CD4-positive, alpha-beta T cell treated with Interleukin-2 at 100 ng/mL for 4 hours (primary cell): ENCODE measurements around the gene TUT1.

Experiments used
- DNase-seq: peaks from one replicate; pipeline ENCODE4 v3.0.0-alpha.2; 2020; ENCODE audit warnings: low spot score

Gene TUT1

DNA sequence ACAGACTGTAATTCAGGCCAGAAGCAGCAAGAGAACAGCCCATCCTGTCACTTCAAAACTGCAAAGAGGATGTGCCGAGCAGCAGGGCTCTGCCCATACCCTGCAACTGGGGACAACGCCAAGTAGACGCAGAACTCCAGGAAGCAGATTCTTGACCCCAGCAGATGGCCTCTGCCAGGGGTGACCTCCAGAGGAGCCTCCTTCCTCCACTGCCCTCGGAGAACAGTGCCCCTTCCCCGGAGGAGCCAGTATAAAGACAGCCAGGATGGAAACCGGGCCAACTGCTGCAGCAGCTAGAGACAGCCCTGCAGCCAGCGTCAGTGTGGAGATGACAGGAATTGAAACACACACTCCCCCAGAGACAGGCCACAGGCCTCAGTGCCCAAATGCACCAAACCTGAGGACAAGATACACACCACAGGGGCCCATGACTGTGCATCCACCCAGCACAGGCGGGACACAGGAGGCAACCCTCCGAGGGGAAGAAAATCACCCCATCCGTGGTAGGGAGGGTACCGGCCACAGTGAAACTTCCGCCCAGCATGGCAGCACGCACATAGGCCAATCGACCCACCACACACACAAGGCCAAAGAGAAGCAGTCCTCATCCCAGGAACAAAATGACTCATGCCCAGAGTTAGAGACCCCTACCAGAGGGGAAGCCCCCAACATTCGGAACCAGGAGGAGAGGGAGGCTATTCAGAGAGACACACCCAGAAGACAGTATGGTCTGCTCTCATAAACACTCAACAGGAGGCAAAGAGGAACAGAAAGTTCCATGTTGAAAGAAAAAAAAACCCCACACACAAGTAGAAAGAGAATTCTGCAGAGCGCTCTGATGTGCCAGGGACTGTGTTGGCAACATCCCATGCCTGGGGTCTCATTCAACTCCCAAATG, 50.3 kb downstream of the TUT1 start:
- DNase-seq, result no peak

- DNase-seq, result peak; percentile 60
These were observed 51.9 kb downstream of the TUT1 start for GRCh38 chr11:62539238-62539925.

GRCh38 chr11:62538470-62539237, 52.7 kb downstream of the TUT1 start:
- DNase-seq, result no peak

DNA sequence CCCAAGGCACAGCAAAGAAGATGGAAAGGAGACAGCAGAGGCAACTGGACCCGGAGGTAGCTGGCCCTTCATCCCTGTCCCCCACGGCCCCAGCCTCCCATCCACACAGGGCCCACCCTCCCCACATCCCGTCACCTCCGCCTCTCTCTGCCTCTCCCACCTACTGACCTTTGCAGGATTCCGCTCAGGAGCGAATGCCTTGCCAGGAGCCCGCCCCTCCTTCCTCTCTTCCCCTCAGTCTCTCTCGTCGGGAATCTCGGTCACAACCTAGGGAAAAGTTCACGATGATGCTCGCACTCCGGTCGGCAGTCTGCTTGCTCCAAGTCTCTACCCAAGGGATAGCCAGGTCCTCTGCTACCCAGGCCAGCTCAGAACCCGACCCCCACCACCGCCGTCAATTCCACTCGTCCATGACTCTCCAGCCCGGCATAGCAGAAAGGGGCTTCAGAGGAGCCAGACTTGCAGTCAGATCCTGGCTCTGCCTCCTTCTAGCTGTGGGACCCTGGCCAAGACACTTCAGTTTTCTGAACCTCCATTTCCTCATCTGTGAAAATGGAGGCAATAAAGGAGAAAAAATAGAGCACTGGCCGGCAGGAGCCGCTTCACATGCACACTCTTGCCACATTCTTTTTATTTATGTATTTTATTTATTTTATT, 54.9 kb downstream of the TUT1 start:
- DNase-seq, result no peak

DNA sequence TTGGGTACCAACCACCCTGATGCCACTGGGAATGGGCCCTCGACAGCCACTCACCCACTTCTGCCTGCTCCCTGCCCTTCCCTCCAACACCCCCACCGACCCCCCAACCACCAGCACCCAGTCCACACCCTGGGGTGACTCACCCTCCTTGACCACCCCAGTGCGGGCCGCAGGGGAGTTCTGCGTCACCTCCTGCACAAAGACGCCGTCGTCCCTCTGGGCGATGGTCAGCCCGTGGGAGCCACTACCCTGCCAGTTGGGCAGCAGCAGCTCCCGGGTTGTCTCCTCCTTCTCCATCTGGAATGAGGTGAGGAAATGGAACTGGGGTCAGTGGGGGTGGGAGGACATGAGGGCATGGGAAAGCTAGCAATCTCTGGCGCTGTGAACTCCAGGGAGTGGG, 55.5 kb downstream of the TUT1 start:
- no peak for DNase-seq

- no peak for DNase-seq
These were observed 56.4 kb downstream of the TUT1 start for GRCh38 chr11:62534779-62535545.

GRCh38 chr11:62532096-62532495, 59.2 kb downstream of the TUT1 start:
- no peak for DNase-seq
